Activated B cell treated with CpG ODN at 0.5 μM for 24 hours (primary cell): ENCODE measurements around the gene MGP. TPM values are rescaled to one million over a fixed set of nuclear protein-coding genes. Genes with fewer than 3 reads are reported as not detected.

ENCODE experiments used
- ATAC-seq: fragments of 200-7000 bp; cut with Tn5 transposase; one replicate; pipeline ENCODE4 v1.10.0; 2021; ENCODE audit warnings: low read depth, mild to moderate bottlenecking, moderate library complexity
- CTCF ChIA-PET: fragments of 350-600 bp; sonication (Branson Sonifier 250); formaldehyde crosslinking; loops from one replicate; lab custom pipeline; 2021; ENCODE audit warnings: antibody characterized with exemption; lab: Charles Lee
- POLR2A ChIA-PET: fragments of 350-600 bp; sonication (Branson Sonifier 250); formaldehyde crosslinking; loops from one replicate; lab custom pipeline; 2021; ENCODE audit warnings: antibody characterized with exemption; lab: Charles Lee
- DNase-seq: peaks from one replicate; pipeline ENCODE4 v3.0.0; 2022
- H3K27ac Mint-ChIP-seq: one replicate; pipeline ENCODE4 v1.8.0; 2020; ENCODE audit warnings: mixed read lengths
- H3K27me3 Mint-ChIP-seq: one replicate; pipeline ENCODE4 v1.8.0; 2021; ENCODE audit warnings: mixed read lengths
- H3K36me3 Mint-ChIP-seq: one replicate; pipeline ENCODE4 v1.8.0; 2021; ENCODE audit warnings: low read depth, mixed read lengths
- H3K4me1 Mint-ChIP-seq: one replicate; pipeline ENCODE4 v1.8.0; 2021; ENCODE audit warnings: mixed read lengths
- H3K4me3 Mint-ChIP-seq: one replicate; pipeline ENCODE4 v1.8.0; 2020; ENCODE audit warnings: mild to moderate bottlenecking, mixed read lengths
- H3K9me3 Mint-ChIP-seq: one replicate; pipeline ENCODE4 v1.8.0; 2020; ENCODE audit warnings: mixed read lengths
- CTCF ChIP-seq: fragments of 200-600 bp; IDR thresholded peaks from one replicate; pipeline ENCODE4 v1.8.0; 2022; ENCODE audit warnings: antibody characterized with exemption, mild to moderate bottlenecking
- intact Hi-C: fragments of 100-400 bp; cut with micrococcal nuclease; formaldehyde crosslinking; loops from one replicate; pipeline ENCODE4 v1.15.1; 2024
- total RNA-seq: library from RNA; stranded (reverse); gene quantifications from 2 replicates; pipeline ENCODE4 v1.2.3, GENCODE V29; 2022

MGP gene
- total RNA-seq, 1 donor from 2014 or later, result not detected

DNA sequence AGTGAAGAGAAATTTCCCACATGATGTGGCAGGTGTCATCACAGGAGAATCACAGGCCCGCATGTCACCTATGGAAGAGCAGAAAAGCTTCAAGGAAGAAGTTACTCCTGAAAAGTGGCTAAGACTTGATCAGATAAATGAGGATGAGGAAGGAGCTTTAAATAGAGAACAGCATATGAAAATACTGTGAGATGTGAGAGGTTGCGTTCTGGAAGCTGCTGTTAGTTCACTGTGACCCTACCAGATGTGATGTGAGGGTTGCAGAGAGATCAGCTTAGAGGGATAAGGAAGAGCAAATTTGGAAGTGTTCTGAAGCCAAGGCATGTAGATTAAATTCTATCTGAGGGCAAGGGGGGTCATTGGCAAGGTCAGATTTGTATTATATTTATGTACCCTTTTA is 35.6 kb upstream of the MGP start:
- Mint-ChIP-seq H3K4me1 (peaks cover 17% of the 10 kb centered on the region), H3K9me3 (no peaks in the 10 kb centered on the region), H3K36me3 (peaks cover 38% of the 10 kb centered on the region), H3K4me3 (no peak overlapping the region), H3K27ac (peak overlapping the region; percentile 76), H3K27me3 (no peaks in the 10 kb centered on the region)
- TF ChIP-seq CTCF, result no peak
- ATAC-seq (peak; percentile 54), DNase-seq (no peak)
- ChIA-PET CTCF (interaction anchor here (0.8 to 1.0 kb wide), 3 partner anchors 17 to 198 kb away, joined by 3 read pairs; partner anchors contain the start of gene ERP27), POLR2A (interaction anchor here (0.5 to 1.7 kb wide), 3 partner anchors 40 to 277 kb away, joined by 4 to 6 read pairs (median 6); a partner anchor contains a TSS)
- intact Hi-C loops, result loop anchor here (5.0 kb wide), 1 partner anchor 39 kb away; no protein-coding TSS in a partner anchor

GRCh38 chr12:14920475-14921126 is 34.9 kb upstream of the MGP start:
- intact Hi-C loops, result loop anchor here (1.0 to 5.0 kb wide), 2 partner anchors 38 to 75 kb away; no protein-coding TSS in a partner anchor
- TF ChIP-seq CTCF, result no peak
- ChIA-PET CTCF (interaction anchor here (0.8 to 1.0 kb wide), 3 partner anchors 18 to 197 kb away, joined by 3 read pairs; partner anchors contain the start of gene ERP27), POLR2A (interaction anchor here (0.5 to 1.7 kb wide), 3 partner anchors 40 to 276 kb away, joined by 4 to 6 read pairs (median 6); a partner anchor contains a TSS)
- H3K36me3 Mint-ChIP-seq, result peaks cover 45% of the 10 kb centered on the region
- DNase-seq (no peak), ATAC-seq (peak; percentile 75)
- H3K27ac Mint-ChIP-seq, result peak overlapping the region; percentile 76
- no peaks in the 10 kb centered on the region for H3K27me3 Mint-ChIP-seq
- no peaks in the 10 kb centered on the region for H3K9me3 Mint-ChIP-seq
- H3K4me1 Mint-ChIP-seq, result peaks cover 17% of the 10 kb centered on the region
- H3K4me3 Mint-ChIP-seq, result no peak overlapping the region

DNA sequence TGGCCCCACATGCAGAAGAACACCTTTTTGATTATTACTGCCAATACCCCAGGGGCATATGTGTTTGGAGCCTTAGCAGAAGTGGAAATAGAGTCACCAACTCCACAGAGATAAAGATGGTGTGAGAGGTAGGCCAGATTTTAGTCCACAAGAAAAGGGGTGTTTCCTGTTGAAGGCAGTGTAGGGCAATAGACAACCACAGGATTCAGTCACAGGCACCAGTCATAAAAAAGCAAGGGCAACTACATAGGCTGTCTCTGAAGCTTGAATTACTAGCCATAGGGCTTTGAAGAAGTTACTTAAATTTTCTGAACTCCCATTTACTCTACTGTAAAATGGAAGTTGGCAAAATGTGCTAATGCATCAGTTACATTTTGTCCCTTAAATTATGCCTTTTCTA is 33.8 kb upstream of the MGP start:
- ChIA-PET CTCF (no interaction called here), POLR2A (no interaction called here)
- Mint-ChIP-seq H3K27ac (no peak overlapping the region), H3K9me3 (no peaks in the 10 kb centered on the region), H3K4me3 (no peak overlapping the region), H3K27me3 (no peaks in the 10 kb centered on the region), H3K4me1 (peaks cover 18% of the 10 kb centered on the region), H3K36me3 (peaks cover 56% of the 10 kb centered on the region)
- no peak for TF ChIP-seq CTCF
- ATAC-seq, result no peak
- intact Hi-C loops, result no loop called here
- DNase-seq, result no peak

GRCh38 chr12:14915736-14916135 is 30.1 kb upstream of the MGP start:
- peaks cover 13% of the 10 kb centered on the region for H3K4me1 Mint-ChIP-seq
- no peak for TF ChIP-seq CTCF
- H3K4me3 Mint-ChIP-seq, result no peak overlapping the region
- peaks cover 75% of the 10 kb centered on the region for H3K36me3 Mint-ChIP-seq
- H3K27ac Mint-ChIP-seq, result no peak overlapping the region
- H3K9me3 Mint-ChIP-seq, result no peaks in the 10 kb centered on the region
- ATAC-seq, result no peak
- POLR2A ChIA-PET, result interaction anchor here (0.9 kb wide), 1 partner anchor 16 kb away, joined by 7 read pairs; no protein-coding TSS in a partner anchor
- intact Hi-C loops, result no loop called here
- CTCF ChIA-PET, result no interaction called here
- no peak for DNase-seq
- H3K27me3 Mint-ChIP-seq, result no peaks in the 10 kb centered on the region

DNA sequence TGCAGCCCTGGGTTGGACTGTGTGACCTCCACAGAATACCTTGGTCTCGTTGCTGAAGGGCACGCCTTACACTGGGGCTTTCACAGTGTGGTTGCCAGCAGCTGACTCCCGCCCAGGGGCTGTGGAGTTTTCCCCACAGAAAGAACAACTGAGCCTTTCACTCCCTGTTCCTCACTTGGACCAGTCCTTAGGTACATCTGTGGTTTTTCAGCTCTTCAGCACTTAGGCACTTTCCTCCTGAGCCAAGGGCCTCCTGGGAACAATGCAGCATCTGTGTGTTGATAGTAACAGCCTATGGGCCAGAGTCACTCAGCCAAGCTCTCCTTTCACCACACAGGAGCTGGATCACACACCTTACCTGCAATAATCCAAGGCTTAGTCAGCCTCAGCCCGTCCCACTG is 27.7 kb upstream of the MGP start:
- ChIA-PET POLR2A (interaction anchor here (0.5 kb wide), 1 partner anchor 11 kb away, joined by 3 read pairs; no protein-coding TSS in a partner anchor), CTCF (no interaction called here)
- H3K4me3 Mint-ChIP-seq, result no peak overlapping the region
- H3K27me3 Mint-ChIP-seq, result no peaks in the 10 kb centered on the region
- peaks cover 4% of the 10 kb centered on the region for H3K4me1 Mint-ChIP-seq
- no peak for ATAC-seq
- H3K9me3 Mint-ChIP-seq, result no peaks in the 10 kb centered on the region
- peaks cover 59% of the 10 kb centered on the region for H3K36me3 Mint-ChIP-seq
- DNase-seq, result no peak
- TF ChIP-seq CTCF, result no peak
- intact Hi-C loops, result no loop called here
- no peak overlapping the region for H3K27ac Mint-ChIP-seq
